ENCODE measurements around the gene ETFBKMT.

DNA sequence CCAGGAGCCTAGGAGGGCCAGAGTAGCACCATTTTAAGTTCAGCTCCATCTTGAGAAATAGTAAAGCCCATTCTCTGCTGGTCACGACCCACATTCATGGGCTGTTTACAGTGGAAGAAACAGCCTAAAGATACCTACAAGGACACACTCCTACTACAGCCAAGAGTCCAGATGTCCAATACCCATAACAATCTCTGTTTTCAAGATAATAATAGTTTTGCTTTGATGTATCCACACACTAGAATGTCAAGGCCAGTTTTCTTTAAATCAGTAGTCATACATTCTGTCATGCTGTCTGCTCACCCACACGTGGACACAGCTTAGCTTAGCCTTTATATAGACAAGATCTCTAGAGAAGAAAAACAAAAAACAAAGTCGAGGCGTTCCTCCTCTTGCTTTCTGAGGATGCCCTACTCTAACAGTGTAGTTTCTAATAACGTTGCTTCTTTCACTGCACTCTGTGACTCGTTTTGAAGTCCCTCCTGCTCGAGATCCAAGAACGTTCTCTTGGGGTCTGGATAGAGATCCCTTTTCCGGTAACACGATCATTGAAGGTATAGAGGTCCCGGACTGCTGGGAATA lies 17.9 kb upstream of the ETFBKMT start:
- TF ChIP-seq, protein P1, sequence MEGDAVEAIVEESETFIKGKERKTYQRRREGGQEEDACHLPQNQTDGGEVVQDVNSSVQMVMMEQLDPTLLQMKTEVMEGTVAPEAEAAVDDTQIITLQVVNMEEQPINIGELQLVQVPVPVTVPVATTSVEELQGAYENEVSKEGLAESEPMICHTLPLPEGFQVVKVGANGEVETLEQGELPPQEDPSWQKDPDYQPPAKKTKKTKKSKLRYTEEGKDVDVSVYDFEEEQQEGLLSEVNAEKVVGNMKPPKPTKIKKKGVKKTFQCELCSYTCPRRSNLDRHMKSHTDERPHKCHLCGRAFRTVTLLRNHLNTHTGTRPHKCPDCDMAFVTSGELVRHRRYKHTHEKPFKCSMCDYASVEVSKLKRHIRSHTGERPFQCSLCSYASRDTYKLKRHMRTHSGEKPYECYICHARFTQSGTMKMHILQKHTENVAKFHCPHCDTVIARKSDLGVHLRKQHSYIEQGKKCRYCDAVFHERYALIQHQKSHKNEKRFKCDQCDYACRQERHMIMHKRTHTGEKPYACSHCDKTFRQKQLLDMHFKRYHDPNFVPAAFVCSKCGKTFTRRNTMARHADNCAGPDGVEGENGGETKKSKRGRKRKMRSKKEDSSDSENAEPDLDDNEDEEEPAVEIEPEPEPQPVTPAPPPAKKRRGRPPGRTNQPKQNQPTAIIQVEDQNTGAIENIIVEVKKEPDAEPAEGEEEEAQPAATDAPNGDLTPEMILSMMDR (IDR thresholded peaks at IDR 0.05): no peak
- TF ChIP-seq POLR2A (IDR thresholded peaks at IDR 0.05): no peak
